Measurements from ENCODE around the gene FAM53B.

The FAM53B gene

DNA sequence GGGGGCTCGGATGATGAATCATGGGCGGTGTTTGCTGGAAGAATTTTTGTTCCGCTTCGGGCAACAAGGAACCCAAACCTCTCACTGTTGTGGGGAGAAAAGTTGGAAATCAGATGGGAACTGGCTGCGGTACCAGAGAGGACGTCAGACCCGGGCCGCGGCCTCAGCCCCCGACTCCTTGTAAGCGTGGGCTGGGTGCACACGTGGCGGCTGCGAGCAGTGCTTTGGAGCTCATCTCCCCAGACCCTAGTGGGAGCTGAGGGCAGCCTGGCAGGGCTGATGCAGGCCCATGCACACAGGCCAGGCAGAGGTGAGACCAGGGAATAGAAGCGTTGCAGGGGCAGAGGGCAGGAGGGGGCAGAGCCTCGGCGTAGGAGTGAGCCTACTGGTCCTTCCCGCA is 136.5 kb downstream of the FAM53B start:
- no peak for DNase-seq

DNA sequence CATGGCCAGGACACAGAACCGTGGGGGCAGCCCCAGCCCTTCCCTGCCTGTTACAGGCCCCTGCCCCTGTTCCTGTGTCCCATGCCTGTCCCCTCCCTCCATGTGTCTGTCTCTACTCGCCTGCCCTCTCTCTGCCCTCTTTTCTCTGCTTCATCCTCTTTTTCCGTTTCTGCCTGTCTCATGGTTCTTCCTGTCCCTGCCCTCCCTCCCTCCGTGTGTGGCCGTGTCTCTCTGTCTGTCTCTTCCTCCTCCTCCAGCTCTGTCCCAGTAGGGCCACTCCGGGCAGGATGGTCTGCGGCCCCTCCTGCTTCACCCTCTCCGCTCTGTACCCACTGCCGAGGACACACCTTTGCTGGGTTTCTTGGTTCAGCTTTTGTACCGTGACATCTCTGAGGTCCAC is 137.4 kb downstream of the FAM53B start:
- DNase-seq, result no peak

DNA sequence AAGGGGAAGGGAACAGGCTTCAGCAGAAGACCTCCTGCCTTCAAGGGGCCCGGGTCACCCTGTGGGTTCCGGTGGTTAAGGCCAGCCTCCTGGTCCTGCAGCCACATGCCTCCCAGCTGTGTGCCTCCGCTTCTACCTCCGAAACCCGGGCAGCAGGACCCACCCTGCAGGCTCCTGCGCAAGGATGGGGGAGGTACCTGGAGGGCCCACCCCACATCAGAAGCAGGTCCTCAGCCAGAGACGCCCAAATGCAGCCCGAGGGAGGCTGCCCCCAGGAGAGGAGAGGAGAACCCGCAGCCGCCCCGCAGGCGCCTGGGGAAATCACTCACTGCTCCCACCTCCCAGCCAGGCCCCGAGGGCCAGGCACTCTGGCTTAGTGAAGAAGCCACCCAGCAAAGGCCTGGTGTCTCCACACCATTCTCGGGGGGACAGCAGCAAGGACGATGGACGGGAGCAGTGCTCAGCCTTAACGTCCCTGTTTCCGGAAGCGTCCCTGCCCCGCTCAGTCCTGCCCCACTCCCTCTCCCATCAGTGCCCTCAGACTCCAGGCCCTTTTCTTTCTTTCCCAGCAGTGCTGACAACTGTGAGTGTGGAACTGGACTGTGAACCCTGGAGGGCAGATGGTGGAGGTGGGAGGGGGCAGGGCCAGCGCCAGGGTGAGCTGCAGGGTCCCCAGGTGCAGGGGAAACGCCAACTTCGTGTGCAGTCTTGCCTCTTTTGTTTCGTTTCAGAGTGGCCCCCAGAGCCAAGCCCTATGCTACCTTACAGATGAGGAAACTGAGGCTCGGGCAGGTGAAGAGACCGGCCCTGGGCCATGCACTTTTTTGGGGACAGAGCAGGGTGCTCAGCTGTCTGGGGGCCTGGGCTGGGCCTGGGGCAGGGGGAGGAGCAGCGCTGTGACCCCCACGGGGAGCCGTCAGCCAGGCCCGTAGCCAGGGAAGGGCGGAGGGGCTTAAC is 138.0 kb downstream of the FAM53B start:
- no peak for DNase-seq

DNA sequence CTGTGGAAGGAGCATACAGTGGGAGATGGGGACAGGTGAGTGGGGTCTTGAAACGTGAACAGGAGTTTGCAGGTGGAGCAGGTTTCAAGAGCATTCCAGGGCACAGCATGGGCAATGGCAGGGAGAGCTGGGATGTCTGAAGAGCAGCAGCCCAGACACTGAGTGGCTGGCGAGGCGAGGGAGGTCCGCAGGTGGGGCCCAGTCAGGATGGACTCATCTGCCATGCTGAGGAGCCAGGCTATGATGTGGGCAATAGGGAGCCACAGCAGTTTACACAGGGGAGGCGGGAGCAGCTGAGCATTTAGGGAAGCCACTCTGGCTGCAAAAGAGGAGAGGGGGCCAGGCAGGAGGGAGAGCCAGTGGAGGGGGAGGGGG is 138.7 kb downstream of the FAM53B start:
- no peak for DNase-seq

DNA sequence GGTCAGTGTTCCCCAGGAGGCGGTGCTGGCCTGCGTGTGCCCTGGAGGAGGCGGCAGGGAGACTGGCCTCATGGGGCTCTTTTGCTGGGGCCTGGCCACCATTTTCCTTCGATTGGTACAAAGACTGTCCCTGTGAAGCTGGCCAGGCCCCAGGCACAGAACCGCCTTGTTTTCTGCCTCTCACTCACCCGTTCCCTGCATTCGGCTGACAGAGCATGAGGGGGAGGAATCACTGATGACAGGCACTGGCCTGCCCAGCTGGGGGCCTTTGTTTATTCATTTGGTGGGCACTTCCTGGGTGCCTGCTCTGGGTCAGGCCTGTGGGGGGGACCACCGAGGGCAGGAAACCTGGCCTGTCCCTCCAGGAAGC is 139.2 kb downstream of the FAM53B start:
- DNase-seq, result no peak

DNA sequence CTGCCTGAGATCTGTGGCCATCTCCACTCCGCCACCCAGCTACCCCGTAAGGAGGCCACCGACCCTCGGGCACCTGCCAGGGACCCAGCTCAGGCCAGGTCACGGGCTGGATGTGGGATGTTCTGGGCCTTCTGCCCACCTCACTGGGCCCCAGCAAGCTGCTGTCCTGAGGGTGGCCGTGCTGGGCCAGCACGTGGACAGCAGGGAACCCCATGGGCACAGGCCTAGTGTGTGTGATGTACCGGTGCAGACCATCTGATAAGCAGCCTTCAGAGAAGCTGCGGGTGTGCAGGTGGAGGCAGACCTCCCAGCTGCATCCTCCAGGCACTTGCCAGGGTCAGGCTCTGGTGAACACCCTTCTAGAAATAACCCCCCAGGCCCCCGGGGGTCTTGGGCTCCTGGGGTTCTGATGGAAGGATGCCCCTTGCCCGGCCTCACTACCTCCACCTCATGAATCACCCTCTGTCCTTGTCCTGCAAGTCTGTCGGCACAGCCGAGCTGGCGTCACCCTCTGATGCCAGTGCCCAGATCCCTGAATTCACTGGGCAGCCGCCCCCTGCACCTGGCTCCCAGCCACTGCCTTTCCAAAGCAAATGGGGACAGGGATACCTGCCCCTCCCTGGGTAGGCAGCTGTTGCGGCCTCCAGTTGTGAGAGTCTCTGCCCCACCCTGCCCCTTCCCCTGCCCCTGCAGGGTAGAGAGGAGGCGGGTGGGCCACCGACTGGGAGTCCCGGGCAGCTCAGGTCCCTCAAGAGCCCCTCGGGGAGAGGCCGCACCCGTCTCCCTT is 139.8 kb downstream of the FAM53B start:
- no peak for DNase-seq

DNA sequence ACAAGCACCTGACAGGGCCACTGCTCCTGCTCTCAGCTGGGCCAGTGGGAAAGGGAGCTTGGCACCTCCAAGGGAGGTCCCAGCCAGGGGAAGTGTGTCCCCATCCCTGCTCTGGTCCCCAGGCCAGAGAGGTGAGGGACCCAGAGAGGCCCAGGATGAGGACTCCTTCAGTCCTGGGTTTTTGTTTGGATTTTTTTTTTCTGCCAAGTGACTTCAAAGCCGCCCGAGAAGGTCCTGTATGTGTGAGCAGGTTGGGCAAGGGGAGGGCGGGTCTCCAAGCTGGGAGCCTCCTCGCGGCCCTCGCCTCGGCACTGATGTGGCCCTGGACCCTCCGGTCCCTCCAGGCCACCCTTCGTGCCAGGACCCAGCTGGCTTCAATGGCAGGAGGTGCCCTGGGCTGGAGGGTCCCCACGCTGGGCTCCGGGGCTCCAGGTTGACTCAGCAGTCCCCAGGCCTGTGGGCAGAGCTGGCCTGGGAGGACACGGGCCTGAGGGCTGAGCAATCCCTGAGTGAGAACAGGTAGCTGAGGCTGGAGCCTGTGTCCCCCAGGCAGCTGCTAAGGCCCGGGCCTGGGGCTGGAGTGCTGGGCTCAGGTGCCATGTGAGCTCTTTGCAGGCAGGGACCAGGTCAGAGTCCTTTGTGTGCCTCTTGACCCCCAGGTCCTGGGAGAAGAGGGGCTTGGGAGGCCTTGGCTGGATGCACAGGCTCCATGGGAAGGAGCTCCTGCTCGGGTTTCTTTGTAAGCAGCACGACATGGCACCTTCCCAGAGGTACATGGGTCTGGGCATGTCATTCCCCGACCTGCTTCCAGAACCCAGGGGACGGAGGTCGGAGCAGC is 140.6 kb downstream of the FAM53B start:
- no peak for DNase-seq

DNA sequence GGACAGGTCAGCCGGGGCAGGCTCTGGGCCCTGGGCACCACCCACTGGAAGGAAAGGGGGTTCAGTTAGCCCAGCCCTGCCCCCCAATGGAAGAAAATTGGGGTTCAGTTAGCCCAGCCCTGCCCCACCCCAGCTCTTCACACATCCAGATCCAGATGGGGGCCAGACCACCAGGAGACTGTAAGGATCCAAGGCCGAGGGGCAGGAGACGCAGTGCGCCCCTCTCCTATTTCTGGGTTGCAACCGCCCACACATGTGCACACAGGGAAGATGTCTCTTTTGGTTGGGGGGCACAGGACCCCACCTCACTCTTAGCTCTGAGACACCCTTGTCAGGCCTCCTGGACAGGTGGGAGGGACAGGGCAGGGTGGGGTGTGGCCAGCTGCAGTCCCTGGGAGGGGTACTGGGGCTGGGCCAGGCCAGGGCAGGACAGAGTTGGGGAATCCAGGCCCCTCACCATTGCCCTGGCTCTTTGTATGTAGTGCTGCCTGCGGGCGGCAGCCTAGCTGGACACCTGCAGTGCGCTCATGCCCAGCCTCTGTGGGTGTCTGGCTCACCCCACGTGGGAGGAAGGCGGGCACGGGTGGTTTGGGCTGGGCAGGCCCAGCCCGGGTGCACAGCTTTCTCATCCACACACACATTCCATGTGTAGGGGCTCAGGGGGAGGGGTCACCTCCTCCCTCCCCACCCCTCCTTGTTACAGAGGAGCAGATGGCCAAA is 141.4 kb downstream of the FAM53B start:
- DNase-seq, result no peak

DNA sequence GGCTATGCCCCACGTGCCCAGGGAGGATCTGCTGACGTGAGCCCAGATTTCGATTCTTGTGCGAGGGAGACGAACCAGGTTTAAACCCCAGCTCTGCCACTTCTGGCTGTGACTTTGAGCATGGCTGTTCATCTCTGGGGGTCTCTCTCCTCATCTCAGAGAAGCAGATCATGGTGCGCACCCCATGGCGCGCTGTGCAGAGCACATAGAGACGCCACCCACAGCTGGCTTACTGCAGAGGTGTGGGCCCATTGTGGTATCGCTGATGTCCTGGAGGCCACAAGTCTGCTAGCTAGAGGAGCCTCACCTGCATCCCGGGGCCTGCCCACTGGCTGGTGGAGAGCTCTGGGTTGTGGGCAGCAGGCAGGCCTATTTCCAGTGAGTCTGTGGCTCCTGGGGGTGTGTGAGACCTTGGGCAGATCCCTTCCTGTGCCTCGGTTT is 142.0 kb downstream of the FAM53B start:
- no peak for DNase-seq

DNA sequence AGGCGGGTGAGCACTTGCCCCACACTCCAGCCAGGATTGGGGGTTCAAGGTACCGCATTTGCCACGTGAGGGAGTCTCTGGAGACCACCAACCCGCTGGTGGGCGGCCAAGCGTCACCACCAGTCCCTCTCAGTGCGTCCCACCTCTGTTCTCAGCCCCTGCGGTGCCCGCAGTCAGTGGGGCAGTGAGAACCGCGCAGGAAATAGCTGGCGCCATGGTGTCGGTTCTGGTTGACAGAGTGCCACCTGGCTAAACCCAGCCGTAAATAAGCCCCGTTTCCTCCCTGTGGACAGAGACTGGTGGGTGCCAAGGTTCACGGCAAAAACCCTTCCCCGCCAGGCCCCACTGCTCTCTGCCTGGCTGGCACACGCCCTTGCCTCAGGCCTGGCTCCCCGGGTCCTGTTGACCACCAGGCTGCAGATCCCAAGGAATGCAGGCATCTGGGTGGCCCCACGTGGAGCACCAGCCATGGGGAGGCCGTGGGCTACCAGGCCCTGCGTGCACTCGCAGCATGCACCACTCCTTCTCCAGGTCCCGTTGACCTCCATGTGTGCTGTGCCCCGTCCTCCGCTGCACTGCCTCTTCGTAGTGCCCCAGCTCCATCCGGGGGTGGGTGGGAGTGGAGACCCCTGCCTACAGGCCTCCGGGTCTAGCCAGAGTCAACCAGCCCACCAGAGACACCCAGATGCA is 142.6 kb downstream of the FAM53B start:
- DNase-seq, result no peak

DNA sequence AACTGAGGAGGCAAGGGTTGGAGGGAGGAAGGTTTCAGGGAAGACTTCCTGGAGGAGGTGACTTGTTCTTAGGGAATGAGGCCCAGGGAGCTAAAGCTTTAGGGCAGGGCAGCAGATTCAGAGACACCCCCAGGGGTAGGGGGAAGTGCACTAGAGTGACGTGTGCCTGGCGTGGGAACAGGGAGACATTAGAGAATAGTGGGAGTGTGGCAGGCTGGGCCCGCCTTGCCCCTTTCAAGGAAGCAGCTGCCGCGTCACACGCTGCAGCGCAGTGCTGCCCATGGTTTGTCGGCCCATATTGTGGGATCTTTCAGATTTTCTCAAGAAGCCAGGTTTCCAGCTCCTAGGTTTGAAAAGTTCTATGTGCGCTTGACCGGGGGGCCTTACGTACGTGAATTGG is 143.2 kb downstream of the FAM53B start:
- DNase-seq, result no peak

DNA sequence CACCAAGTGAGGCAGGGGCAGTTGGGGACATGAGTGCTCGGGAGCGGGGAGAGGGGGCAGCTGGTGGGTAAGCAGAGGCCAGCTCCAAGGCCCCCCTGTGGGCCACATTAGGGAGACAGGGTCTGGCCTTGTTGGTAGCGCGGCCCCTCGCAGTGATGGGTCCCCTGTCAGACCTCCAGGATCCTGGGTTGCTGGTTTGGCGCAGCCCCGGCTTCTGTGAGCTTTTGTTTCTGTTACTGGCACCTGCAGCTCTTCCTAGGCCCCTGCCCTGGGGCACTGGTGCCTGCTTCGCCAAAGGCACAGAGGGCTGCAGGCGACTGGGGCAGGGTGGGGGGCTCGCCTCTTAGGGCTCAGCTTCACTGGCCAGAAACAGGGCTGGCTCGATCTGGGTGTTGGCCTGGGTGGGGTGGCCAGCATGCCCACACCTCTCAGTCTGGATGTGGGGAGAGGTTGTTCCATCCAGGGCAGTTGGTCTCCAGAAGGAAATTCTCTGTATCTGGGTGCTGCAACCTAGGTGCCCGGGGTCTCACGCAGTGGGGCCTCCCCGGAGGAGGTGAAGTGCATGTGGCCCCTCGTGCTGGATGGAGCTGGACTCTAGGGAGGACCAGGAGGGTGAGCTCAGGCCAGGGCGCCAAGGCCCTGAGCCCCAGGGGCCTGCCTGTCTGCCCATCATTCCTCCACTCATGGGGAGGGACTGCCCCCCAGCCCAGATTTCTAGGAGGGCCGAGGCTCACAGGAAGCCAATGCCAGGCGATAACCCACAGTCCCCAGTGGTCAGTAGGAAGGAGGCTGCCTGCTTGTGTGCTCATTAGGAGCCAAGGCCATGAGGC is 143.9 kb downstream of the FAM53B start:
- DNase-seq, result no peak

DNA sequence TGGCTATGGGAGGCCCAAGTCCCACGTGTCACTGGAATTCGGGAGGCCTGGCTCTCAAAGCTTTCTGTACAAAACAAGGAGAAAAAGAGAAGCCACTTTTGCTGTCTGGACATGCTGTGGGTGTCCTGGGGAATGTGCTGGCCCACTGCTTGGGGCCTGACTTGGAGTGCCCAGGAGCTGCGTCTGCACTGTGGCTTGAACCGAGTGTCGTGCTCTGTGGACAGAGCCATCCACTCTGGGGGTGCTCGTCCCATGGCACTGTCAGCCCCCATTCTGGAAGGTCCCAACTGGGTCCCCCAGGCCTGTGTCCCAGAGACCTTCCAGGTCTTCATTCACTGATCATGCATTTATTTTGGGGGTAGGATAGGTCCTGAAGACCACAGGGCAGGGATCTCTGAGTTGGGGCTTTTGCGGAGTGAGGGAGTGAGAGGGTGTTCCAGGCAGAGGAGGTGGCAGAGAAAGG is 144.6 kb downstream of the FAM53B start:
- no peak for DNase-seq

DNA sequence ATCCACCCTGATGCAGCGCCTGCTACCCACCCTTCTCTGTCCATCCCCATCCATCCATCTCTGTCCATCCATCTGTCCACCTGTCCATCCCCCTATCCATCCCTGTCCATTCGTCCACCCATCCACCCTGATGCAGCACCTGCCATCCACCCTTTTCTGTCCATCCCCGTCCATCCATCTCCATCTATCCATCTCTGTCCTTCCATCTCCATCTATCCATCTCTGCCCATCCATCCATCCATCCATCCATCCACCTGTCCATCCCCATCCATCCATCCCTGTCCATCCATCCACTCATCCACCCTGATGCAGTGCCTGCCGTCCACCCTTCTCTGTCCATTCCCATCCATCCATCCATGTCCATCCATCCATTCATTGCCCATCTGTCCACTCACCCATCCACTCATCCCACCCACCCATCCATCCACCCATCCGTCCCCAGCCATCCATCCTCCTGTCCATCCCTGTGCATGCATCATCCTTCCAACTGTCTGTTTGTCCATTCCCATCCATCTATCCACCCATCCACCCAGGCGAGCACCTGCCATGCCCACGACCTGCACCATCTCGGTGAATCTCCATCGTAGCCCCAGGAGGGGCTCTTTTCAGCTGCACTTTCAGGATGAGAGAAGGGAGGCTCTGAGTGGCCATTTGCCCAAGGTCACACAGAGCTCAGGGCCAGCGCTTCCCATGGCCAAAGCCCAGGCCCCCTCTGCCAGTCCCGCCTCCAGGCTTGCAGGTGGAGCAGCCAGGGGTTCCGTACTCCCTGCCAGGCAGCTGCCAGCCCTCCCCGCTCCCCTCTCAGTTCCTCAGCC is 145.2 kb downstream of the FAM53B start:
- no peak for DNase-seq

DNA sequence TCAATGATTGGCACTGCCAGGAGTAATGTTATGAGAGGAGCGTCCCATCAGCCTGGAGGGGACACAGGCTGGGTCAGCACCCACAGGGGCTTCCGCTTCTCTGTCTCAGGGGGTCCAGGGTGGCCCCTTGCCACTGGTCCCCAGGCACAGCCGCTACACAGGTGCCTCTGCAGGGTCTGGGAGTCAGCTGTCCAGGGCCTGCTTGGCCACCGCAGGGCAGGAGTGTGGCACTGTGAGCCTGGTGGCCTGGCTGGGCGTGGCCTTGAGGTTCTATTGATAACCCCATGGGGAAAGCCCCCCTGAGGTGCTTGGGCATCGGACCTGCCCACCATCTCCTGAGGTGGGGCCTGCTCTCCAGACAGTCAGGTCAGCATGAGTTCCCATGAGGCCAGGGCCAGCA is 146.0 kb downstream of the FAM53B start:
- no peak for DNase-seq

DNA sequence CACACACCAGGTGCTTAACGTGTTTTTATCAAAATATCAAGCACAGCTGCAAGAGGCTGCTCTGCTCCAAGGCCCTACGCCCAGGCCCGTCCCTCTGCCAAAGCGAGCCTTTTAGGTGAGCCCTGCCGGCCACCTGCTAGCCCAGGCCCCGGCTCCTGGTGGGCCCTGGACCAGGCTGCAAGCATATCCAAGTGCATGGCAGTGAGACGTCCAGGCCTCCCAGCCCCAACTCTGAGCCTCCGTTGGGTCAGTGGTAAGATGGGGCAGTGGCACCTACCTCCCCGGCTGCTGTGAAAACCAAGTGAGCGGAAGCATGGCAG is 146.4 kb downstream of the FAM53B start:
- DNase-seq, result no peak

DNA sequence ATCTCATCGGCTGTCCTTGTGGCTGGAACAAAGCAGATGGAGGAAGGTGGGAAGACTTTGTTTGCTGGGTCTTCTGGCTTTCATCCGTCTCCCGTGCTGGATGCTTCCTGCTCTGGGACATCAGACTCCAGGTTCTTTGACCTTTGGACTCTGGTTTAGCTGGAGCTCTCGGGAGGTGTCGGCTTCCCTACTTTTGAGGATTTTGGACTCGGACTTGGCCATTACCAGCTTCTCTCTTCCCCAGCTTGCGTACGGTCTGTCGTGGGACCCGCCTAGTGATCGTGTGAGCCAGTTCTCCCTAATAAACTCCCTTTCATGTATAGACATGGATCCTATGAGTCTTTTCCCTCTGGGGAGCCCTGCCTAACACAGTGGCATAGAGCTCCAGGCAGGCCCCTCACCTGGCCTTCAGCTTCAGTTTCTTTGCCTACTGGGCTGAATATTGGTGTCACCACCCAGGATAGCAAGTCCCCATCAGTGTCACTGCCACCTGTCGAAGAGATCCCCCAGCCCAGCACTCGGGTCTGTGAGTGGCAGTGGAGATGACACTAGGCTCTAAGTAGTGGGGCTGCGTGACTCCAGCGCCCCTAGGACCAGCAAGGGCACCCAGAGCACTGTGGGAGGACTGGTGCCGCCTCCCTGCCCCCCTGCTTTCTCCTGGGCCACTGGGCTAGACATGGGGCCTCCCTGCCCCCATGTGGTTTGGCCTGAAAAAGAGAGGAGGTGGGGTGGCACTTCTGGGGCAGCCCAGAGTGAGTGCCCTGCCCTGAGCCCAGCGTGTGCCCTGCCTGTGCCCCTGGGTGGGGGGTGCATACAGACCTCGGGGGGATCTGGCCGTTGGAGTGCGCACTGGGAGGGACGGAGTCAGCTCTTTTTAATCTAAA is 147.0 kb downstream of the FAM53B start:
- DNase-seq, result no peak

DNA sequence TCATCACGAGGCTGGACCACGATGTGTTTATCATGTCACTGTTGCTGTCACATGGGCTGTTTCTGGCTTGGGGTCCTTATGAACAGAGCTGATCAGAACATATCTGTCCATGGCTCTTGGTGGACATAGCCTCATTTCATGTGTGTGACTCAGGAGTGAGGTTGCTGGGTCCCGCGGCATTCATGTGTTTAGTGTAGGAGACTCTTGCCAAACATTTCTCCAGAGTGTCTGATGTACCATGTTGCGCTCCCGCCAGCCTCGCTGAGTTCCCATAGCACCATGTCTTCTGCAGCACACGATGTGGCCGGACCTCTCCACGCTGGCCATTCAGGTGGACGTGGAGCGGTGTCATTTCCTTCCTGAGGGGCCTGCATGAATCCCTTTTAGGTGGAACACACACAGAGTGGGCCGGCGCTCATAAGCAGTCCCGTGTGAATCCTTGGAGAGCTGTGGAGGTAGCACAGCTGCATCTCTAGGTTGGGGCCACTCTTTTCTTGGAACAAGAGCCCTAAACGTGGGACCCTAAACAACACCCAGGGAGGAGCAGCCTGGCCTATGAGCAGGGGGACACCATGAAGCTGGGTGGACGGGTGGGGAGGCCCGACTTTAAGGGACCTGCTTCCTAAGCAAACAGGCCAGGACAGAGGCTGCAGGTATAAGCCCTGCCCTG is 147.9 kb downstream of the FAM53B start:
- no peak for DNase-seq

All from effector CD4-positive, alpha-beta T cell (primary cell).